Vagina (tissue), 2 donors: ENCODE data around the gene PDXDC1. TPM values are rescaled to one million over a fixed set of nuclear protein-coding genes. Genes with fewer than 3 reads are reported as not detected.
"Not testable (repeated sequence)": the region's sequence is repeated elsewhere in the genome, so short reads cannot be mapped to it uniquely, and the experiment has no call there.

Experiments
- DNase-seq, 2 donors: peaks; one replicate each; pipeline ENCODE4 v3.0.0-alpha.2; 2017; ENCODE audit errors: extremely low spot score in 2 of 2
- H3K27ac ChIP-seq: fragments of 200-600 bp; sonication (generic); one replicate; pipeline ENCODE4 v1.5.1; 2019
- H3K27me3 ChIP-seq: fragments of 200-600 bp; sonication (generic); one replicate; pipeline ENCODE4 v1.5.1; 2019
- H3K36me3 ChIP-seq, 2 donors: fragments of 200-600 bp; sonication (generic); one replicate each; pipeline ENCODE4 v1.5.1; 2017 to 2019
- H3K4me1 ChIP-seq: fragments of 200-600 bp; sonication (generic); one replicate; pipeline ENCODE4 v1.5.1; 2019
- H3K4me3 ChIP-seq, 2 donors: fragments of 200-600 bp; sonication (generic); 1 replicate in 1 of 2; 2 replicates in 1 of 2; pipeline ENCODE4 v1.5.1; 2016 to 2019
- H3K9me3 ChIP-seq: fragments of 200-600 bp; sonication (generic); one replicate; pipeline ENCODE4 v1.5.1; 2019
- CTCF ChIP-seq, 3 experiments: fragments of 450-650 bp in 2 of 3; fragments of 200-600 bp in 1 of 3; sonication (generic) in 1 of 3; IDR thresholded peaks; one replicate each; pipeline ENCODE4 v1.5.1; 2017 to 2019; ENCODE audit warnings: antibody characterized with exemption in 3 of 3, mild to moderate bottlenecking in 2 of 3, moderate library complexity in 2 of 3
- POLR2A ChIP-seq, 2 donors: fragments of 450-650 bp; IDR thresholded peaks; one replicate each; pipeline ENCODE4 v1.6.1; 2017; ENCODE audit warnings: antibody characterized with exemption in 2 of 2, mild to moderate bottlenecking in 2 of 2, moderate library complexity in 2 of 2
- POLR2AphosphoS5 ChIP-seq, 2 donors: sonication (generic); formaldehyde crosslinking; IDR thresholded peaks; one replicate each; pipeline ENCODE4 v1.9.0; 2017; ENCODE audit warnings: antibody characterized with exemption in 2 of 2, mild to moderate bottlenecking in 2 of 2, low read depth in 1 of 2; ENCODE audit not compliant: insufficient read depth in 1 of 2
- intact Hi-C: fragments of 100-400 bp; cut with DNase I; formaldehyde crosslinking; loops from one replicate; pipeline ENCODE4 v1.15.1; 2023
- total RNA-seq: library from RNA; depleted of rRNA; stranded (reverse); fragments of >200 nt; gene quantifications from one replicate; pipeline ENCODE4 v1.2.3, GENCODE V29; 2016

The PDXDC1 gene
- total RNA-seq, 1 donor from 2014 or later, result 59.2 TPM

DNA sequence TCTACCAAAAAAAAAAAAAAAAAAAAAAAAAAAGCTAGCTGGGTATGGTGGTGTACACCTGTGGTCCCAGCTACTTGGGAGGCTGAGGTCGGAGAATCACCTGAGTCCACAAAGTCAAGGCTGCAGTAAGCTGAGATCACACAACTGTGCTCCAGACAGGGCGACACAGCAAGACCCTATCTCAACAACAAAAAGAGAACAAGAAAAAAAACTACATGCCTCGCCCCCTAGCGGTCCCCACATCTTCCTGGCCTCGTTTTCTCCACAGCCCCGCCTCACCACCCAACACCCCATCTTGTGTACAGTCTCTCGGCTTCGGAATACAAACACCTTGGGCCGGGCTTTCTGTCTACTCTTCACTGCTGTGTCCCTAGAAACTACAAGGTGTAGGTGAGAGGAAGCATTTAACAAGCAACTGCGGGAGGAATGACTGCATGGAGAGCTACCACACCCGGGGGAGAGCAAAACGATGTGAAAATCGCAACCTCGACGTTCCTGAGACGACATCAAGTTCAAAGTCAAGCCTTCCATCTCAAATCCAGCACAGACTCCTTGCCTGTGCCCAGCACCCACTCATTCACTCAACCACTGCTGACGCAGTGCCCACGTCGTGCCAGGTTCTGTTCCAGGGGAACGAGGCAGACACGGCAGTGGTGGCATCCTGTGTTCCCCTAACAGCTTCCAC lies 72.0 kb downstream of the PDXDC1 start:
- H3K27ac ChIP-seq, result no peak overlapping the region
- no peaks in the 10 kb centered on the region for H3K27me3 ChIP-seq
- no peak for TF ChIP-seq POLR2AphosphoS5 (IDR thresholded peaks at IDR 0.05; ENCODE audit: insufficient read depth in 1 of 2, low read depth in 1 of 2)
- TF ChIP-seq CTCF (IDR thresholded peaks at IDR 0.05), result no peak
- TF ChIP-seq POLR2A (IDR thresholded peaks at IDR 0.05), result no peak
- peaks cover 15% of the 10 kb centered on the region for H3K4me1 ChIP-seq
- no peak for DNase-seq
- H3K9me3 ChIP-seq, result no peaks in the 10 kb centered on the region
- no peak overlapping the region for H3K4me3 ChIP-seq
- peaks cover 0 to 26% of the 10 kb centered on the region in 2 donors for H3K36me3 ChIP-seq
- intact Hi-C loops, result no loop called here

DNA sequence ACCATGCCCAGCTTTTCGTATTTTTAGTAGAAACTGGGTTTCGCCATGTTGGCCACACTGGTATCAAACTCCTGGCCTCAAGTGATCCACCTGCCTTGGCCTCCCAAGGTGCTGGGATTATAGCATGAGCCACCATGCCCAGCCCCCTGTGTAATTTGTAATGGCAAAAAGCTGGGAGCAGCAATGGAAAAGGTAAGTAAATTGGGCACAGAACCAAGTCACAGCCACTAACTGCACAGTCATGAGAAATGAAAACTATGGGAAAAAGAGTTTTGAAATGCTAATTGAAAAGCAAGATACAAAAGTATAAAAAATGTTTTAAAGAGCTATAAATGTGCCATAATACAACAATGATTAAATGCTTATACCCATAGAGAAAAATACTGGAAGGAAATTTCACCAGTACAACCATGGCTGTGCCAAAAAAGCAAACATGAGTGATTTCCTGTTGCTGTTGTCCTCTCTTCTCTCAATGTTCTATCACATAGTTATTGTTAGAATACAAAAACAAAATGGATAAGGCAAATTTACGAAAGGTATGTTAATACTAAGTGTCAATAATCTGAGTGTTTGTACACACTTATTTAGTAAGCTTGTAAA lies 74.9 kb downstream of the PDXDC1 start:
- no peak for TF ChIP-seq POLR2A (IDR thresholded peaks at IDR 0.05)
- no peak for TF ChIP-seq POLR2AphosphoS5 (IDR thresholded peaks at IDR 0.05; ENCODE audit: insufficient read depth in 1 of 2, low read depth in 1 of 2)
- no peak for TF ChIP-seq CTCF (IDR thresholded peaks at IDR 0.05)
- no peak overlapping the region for H3K4me3 ChIP-seq
- no peak overlapping the region for H3K27ac ChIP-seq
- peaks cover 22% of the 10 kb centered on the region for H3K4me1 ChIP-seq
- intact Hi-C loops, result no loop called here
- no peaks in the 10 kb centered on the region for H3K27me3 ChIP-seq
- no peaks in the 10 kb centered on the region for H3K9me3 ChIP-seq
- H3K36me3 ChIP-seq, result peaks cover 0 to 11% of the 10 kb centered on the region in 2 donors
- DNase-seq, result no peak

GRCh38 chr16:15050440-15050839 lies 75.6 kb downstream of the PDXDC1 start:
- H3K4me3 ChIP-seq, H3K9me3 ChIP-seq, DNase-seq, H3K27ac ChIP-seq, intact Hi-C loops, H3K27me3 ChIP-seq: not testable (repeated sequence)
- peaks cover 0 to 11% of the 10 kb centered on the region in 2 donors for H3K36me3 ChIP-seq
- H3K4me1 ChIP-seq, result peaks cover 29% of the 10 kb centered on the region

- Histone ChIP-seq H3K36me3 (peaks cover 0 to 11% of the 10 kb centered on the region in 2 donors), H3K9me3 (no peaks in the 10 kb centered on the region), H3K4me1 (peaks cover 33% of the 10 kb centered on the region), H3K4me3 (no peak overlapping the region), H3K27ac (no peak overlapping the region), H3K27me3 (no peaks in the 10 kb centered on the region)
- DNase-seq, result no peak
- intact Hi-C loops, result no loop called here
- TF ChIP-seq CTCF (IDR thresholded peaks at IDR 0.05) (no peak), POLR2A (IDR thresholded peaks at IDR 0.05) (no peak)
Observed at GRCh38 chr16:15051387-15051951, 76.6 kb downstream of the PDXDC1 start.

- peak overlapping the region; percentile 39 for H3K27ac ChIP-seq
- peaks cover 34% of the 10 kb centered on the region for H3K4me1 ChIP-seq
- H3K4me3 ChIP-seq, result no peak overlapping the region
- DNase-seq, result no peak
- no peaks in the 10 kb centered on the region for H3K9me3 ChIP-seq
- peaks cover 0 to under 1% of the 10 kb centered on the region in 2 donors for H3K36me3 ChIP-seq
- no peak for TF ChIP-seq POLR2AphosphoS5 (IDR thresholded peaks at IDR 0.05; ENCODE audit: insufficient read depth in 1 of 2, low read depth in 1 of 2)
- no peaks in the 10 kb centered on the region for H3K27me3 ChIP-seq
- intact Hi-C loops, result no loop called here
Observed at GRCh38 chr16:15052747-15053476, 78.1 kb downstream of the PDXDC1 start.
